K562 (cell line): Measurements from ENCODE around the gene LRRC74B. TPM values are rescaled to one million over a fixed set of nuclear protein-coding genes. Genes with fewer than 3 reads are reported as not detected.

ENCODE experiments used
- CREB1 ChIP-seq, 2 experiments: sonication (generic) in 1 of 2; formaldehyde crosslinking in 1 of 2; IDR thresholded peaks; 2 replicates each; pipeline versions ENCODE4 v1.6.1 to v1.8.0; 2012 to 2022; ENCODE audit warnings: inconsistent platforms in 1 of 2, mild to moderate bottlenecking in 1 of 2, missing genetic modification reagents in 1 of 2, moderate library complexity in 1 of 2
- FOXK1 ChIP-seq: sonication (generic); formaldehyde crosslinking; IDR thresholded peaks from 2 replicates; pipeline ENCODE4 v1.8.0; 2022; ENCODE audit warnings: missing genetic modification reagents, mild to moderate bottlenecking, borderline replicate concordance
- HNRNPH1 ChIP-seq: fragments of 200-400 bp; formaldehyde crosslinking; optimal IDR thresholded peaks from 2 replicates; pipeline ENCODE3; 2017; ENCODE audit warnings: low read depth, mild to moderate bottlenecking, low read length, moderate library complexity
- L3MBTL2 ChIP-seq: fragments of 450-650 bp; IDR thresholded peaks from 2 replicates; pipeline ENCODE4 v1.6.1; 2016; ENCODE audit warnings: mild to moderate bottlenecking, moderate library complexity
- MEF2D ChIP-seq: conservative IDR thresholded peaks from 2 replicates; pipeline ENCODE4 v1.6.1; 2016; ENCODE audit warnings: low read depth, missing genetic modification characterization, missing compliant biosample characterization
- MTA1 ChIP-seq: fragments of 450-650 bp; IDR thresholded peaks from 2 replicates; pipeline ENCODE4 v1.6.1; 2017; ENCODE audit warnings: borderline replicate concordance
- PREB ChIP-seq: sonication (generic); formaldehyde crosslinking; IDR thresholded peaks from 2 replicates; pipeline ENCODE4 v1.8.1; 2023; ENCODE audit warnings: mild to moderate bottlenecking, missing genetic modification reagents
- PTTG1 ChIP-seq: fragments of 450-650 bp; IDR thresholded peaks from 2 replicates; pipeline ENCODE4 v1.6.1; 2016; ENCODE audit warnings: low read depth, mild to moderate bottlenecking, missing genetic modification characterization, missing compliant biosample characterization
- PYGO2 ChIP-seq: fragments of 450-650 bp; IDR thresholded peaks from 2 replicates; pipeline ENCODE4 v1.6.1; 2016; ENCODE audit warnings: mild to moderate bottlenecking, missing genetic modification characterization, moderate library complexity, missing compliant biosample characterization
- SAFB2 ChIP-seq: fragments of 200-400 bp; formaldehyde crosslinking; IDR thresholded peaks from 2 replicates; pipeline ENCODE4 v1.6.1; 2018; ENCODE audit warnings: borderline replicate concordance, low read length, low read depth, moderate library complexity; ENCODE audit not compliant: severe bottlenecking
- SIN3A ChIP-seq, 2 experiments: fragments of 150-350 bp in 1 of 2; IDR thresholded peaks; 2 replicates each; pipeline ENCODE4 v1.6.1; 2011 to 2016; ENCODE audit warnings: borderline replicate concordance in 2 of 2, low read depth in 2 of 2, low read length in 2 of 2, mild to moderate bottlenecking in 2 of 2, moderate library complexity in 2 of 2; ENCODE audit not compliant: control insufficient read depth in 1 of 2
- polyA plus RNA-seq, 8 experiments: library from polyadenylated mRNA; depleted of rRNA in 4 of 8; stranded (reverse) in 5 of 8; unstranded in 3 of 8; fragments of >200 nt; fragmentation: Nextera tagmentation in 2 of 8; fragmentation: Illumina TruSeq in 1 of 8; extraction: Ambion mirVana in 2 of 8; extraction: Trizol in 1 of 8; gene quantifications; 2 replicates each; pipeline versions ENCODE4 v1.2.1 to v1.2.3, GENCODE V29; 2011 to 2014; ENCODE audit warnings: inconsistent platforms in 1 of 8, missing spikeins in 1 of 8
- total RNA-seq, 7 experiments: library from RNA; depleted of rRNA in 6 of 7; stranded (reverse); fragments of >200 nt in 6 of 7; fragmentation: Illumina TruSeq in 2 of 7; extraction: Trizol in 2 of 7; gene quantifications; 2 replicates each; pipeline versions ENCODE4 v1.2.1 to v1.2.3, GENCODE V29; 2011 to 2021; ENCODE audit warnings: low replicate concordance in 1 of 7
- TF ChIP-seq, protein P1 (sequence below), 2 experiments: fragments of 150-350 bp in 1 of 2; IDR thresholded peaks; 2 replicates each; pipeline ENCODE4 v1.6.1; 2012 to 2016; ENCODE audit warnings: low read depth in 2 of 2, low read length in 2 of 2, mild to moderate bottlenecking in 1 of 2, moderate library complexity in 1 of 2
- TF ChIP-seq, protein P2 (sequence below): fragments of 250-450 bp; sonication (Bioruptor Pico); IDR thresholded peaks from 2 replicates; pipeline ENCODE4 v1.4.0; 2020; ENCODE audit warnings: mild to moderate bottlenecking, moderate library complexity, borderline replicate concordance
- TF ChIP-seq, protein P3 (sequence below): fragments of 450-650 bp; formaldehyde crosslinking; IDR thresholded peaks from 2 replicates; pipeline ENCODE4 v1.4.0; 2020; ENCODE audit warnings: mild to moderate bottlenecking, moderate library complexity
- TF ChIP-seq, protein P4 (sequence below): fragments of 250-450 bp; sonication (Bioruptor Pico); IDR thresholded peaks from 2 replicates; pipeline ENCODE4 v1.4.0; 2020; ENCODE audit warnings: mild to moderate bottlenecking, moderate library complexity

LRRC74B gene
- total and polyA plus RNA-seq, 9 of the 15 experiments (the other 6 are each of a cell fraction or from before 2014, with no cell fraction given), result not detected

GRCh38 chr22:21045585-21046294 is at the start of gene LRRC74B (continued):
- TF ChIP-seq PREB (CRISPR knock-in tag) (no peak), PYGO2 (tag) (no peak), MEF2D (tag) (no peak), FOXK1 (peak; percentile 98), SAFB2 (no peak), L3MBTL2 (no peak), HNRNPH1 (no peak), PTTG1 (tag) (no peak), MTA1 (no peak), SIN3A (IDR thresholded peaks at IDR 0.05; ENCODE audit: borderline replicate concordance in 2 of 2, control insufficient read depth in 1 of 2, low read depth in 2 of 2, low read length in 2 of 2) (peak; percentile 94 to 95), CREB1 (IDR thresholded peaks at IDR 0.05) (peak; percentile 35; the same call in 1 of the 2 replicates), CREB1 (CRISPR knock-in tag; IDR thresholded peaks at IDR 0.05) (no peak)
- TF ChIP-seq, protein P1, sequence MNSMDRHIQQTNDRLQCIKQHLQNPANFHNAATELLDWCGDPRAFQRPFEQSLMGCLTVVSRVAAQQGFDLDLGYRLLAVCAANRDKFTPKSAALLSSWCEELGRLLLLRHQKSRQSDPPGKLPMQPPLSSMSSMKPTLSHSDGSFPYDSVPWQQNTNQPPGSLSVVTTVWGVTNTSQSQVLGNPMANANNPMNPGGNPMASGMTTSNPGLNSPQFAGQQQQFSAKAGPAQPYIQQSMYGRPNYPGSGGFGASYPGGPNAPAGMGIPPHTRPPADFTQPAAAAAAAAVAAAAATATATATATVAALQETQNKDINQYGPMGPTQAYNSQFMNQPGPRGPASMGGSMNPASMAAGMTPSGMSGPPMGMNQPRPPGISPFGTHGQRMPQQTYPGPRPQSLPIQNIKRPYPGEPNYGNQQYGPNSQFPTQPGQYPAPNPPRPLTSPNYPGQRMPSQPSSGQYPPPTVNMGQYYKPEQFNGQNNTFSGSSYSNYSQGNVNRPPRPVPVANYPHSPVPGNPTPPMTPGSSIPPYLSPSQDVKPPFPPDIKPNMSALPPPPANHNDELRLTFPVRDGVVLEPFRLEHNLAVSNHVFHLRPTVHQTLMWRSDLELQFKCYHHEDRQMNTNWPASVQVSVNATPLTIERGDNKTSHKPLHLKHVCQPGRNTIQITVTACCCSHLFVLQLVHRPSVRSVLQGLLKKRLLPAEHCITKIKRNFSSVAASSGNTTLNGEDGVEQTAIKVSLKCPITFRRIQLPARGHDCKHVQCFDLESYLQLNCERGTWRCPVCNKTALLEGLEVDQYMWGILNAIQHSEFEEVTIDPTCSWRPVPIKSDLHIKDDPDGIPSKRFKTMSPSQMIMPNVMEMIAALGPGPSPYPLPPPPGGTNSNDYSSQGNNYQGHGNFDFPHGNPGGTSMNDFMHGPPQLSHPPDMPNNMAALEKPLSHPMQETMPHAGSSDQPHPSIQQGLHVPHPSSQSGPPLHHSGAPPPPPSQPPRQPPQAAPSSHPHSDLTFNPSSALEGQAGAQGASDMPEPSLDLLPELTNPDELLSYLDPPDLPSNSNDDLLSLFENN (IDR thresholded peaks at IDR 0.05; ENCODE audit: low read depth in 2 of 2, low read length in 2 of 2), result 0 out of 4 replicates have a peak, but pooled peaks of 1 of the 2 experiments have one; percentile 27
- TF ChIP-seq, protein P2, sequence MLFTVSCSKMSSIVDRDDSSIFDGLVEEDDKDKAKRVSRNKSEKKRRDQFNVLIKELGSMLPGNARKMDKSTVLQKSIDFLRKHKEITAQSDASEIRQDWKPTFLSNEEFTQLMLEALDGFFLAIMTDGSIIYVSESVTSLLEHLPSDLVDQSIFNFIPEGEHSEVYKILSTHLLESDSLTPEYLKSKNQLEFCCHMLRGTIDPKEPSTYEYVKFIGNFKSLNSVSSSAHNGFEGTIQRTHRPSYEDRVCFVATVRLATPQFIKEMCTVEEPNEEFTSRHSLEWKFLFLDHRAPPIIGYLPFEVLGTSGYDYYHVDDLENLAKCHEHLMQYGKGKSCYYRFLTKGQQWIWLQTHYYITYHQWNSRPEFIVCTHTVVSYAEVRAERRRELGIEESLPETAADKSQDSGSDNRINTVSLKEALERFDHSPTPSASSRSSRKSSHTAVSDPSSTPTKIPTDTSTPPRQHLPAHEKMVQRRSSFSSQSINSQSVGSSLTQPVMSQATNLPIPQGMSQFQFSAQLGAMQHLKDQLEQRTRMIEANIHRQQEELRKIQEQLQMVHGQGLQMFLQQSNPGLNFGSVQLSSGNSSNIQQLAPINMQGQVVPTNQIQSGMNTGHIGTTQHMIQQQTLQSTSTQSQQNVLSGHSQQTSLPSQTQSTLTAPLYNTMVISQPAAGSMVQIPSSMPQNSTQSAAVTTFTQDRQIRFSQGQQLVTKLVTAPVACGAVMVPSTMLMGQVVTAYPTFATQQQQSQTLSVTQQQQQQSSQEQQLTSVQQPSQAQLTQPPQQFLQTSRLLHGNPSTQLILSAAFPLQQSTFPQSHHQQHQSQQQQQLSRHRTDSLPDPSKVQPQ, result no peak
- TF ChIP-seq, protein P3, sequence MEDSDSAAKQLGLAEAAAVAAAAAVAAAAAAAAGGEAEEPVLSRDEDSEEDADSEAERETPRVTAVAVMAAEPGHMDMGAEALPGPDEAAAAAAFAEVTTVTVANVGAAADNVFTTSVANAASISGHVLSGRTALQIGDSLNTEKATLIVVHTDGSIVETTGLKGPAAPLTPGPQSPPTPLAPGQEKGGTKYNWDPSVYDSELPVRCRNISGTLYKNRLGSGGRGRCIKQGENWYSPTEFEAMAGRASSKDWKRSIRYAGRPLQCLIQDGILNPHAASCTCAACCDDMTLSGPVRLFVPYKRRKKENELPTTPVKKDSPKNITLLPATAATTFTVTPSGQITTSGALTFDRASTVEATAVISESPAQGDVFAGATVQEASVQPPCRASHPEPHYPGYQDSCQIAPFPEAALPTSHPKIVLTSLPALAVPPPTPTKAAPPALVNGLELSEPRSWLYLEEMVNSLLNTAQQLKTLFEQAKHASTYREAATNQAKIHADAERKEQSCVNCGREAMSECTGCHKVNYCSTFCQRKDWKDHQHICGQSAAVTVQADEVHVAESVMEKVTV, result no peak
- TF ChIP-seq, protein P4, sequence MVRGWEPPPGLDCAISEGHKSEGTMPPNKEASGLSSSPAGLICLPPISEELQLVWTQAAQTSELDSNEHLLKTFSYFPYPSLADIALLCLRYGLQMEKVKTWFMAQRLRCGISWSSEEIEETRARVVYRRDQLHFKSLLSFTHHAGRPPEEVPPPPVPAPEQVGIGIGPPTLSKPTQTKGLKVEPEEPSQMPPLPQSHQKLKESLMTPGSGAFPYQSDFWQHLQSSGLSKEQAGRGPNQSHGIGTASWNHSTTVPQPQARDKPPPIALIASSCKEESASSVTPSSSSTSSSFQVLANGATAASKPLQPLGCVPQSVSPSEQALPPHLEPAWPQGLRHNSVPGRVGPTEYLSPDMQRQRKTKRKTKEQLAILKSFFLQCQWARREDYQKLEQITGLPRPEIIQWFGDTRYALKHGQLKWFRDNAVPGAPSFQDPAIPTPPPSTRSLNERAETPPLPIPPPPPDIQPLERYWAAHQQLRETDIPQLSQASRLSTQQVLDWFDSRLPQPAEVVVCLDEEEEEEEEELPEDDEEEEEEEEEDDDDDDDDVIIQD, result no peak
